Frontal cortex (tissue), 4 donors: ENCODE data around the gene SERPINA6. TPM values are rescaled to one million over a fixed set of nuclear protein-coding genes. Genes with fewer than 3 reads are reported as not detected.
"Not testable (repeated sequence)": the region's sequence is repeated elsewhere in the genome, so short reads cannot be mapped to it uniquely, and the experiment has no call there.

Experiments used
- DNase-seq, 2 donors: peaks; one replicate each; pipeline ENCODE4 v3.0.0; 2012; ENCODE audit warnings: low spot score in 2 of 2
- FAIRE-seq: peaks from 2 replicates; lab custom pipeline; 2012; peaks lifted over from hg19 to GRCh38; lab: Jason Lieb, UNC
- total RNA-seq: library from RNA; depleted of rRNA; stranded (reverse); fragments of >200 nt; gene quantifications from one replicate; pipeline ENCODE4 v1.2.3, GENCODE V29; 2014
- donor health status: control.
- donor health status: control.
- donor health status: control.

Gene SERPINA6
- total RNA-seq = not detected

- DNase-seq (no peak), FAIRE-seq (no peak)
These were observed at the start of gene SERPINA6 for GRCh38 chr14:94322648-94323570. Gene SERPINA6 (minus strand): TSS chr14:94323336. CDS start chr14:94314648, 8,688 bp downstream.

- no peak for DNase-seq
- FAIRE-seq = no peak
These were observed 49.0 kb upstream of the SERPINA6 start for GRCh38 chr14:94372021-94372605.

- DNase-seq (no peak), FAIRE-seq (no peak)
These were observed 47.4 kb upstream of the SERPINA6 start for GRCh38 chr14:94370524-94370910.

GRCh38 chr14:94369766-94370523 is 46.8 kb upstream of the SERPINA6 start:
- not testable (repeated sequence) for DNase-seq, FAIRE-seq

- FAIRE-seq = no peak
- no peak for DNase-seq
These were observed 45.8 kb upstream of the SERPINA6 start for GRCh38 chr14:94368956-94369355.

GRCh38 chr14:94368243-94368590 is 45.1 kb upstream of the SERPINA6 start:
- no peak for FAIRE-seq
- no peak for DNase-seq

GRCh38 chr14:94367347-94368242 is 44.5 kb upstream of the SERPINA6 start:
- FAIRE-seq (no peak), DNase-seq (no peak)

- no peak for DNase-seq
- no peak for FAIRE-seq
These were observed 43.2 kb upstream of the SERPINA6 start, which contains the start of gene SERPINA2 for GRCh38 chr14:94366146-94366915. Gene SERPINA2 (minus strand): TSS chr14:94366698.

- FAIRE-seq = no peak
These were observed 42.5 kb upstream of the SERPINA6 start for GRCh38 chr14:94365624-94366023.

GRCh38 chr14:94364964-94365363 is 41.8 kb upstream of the SERPINA6 start:
- FAIRE-seq (no peak), DNase-seq (no peak)

More at GRCh38 chr14:94365624-94366023, 42.5 kb upstream of the SERPINA6 start:
- no peak for DNase-seq

GRCh38 chr14:94364037-94364436 is 40.9 kb upstream of the SERPINA6 start:
- DNase-seq (no peak), FAIRE-seq (no peak)

- DNase-seq (no peak), FAIRE-seq (no peak)
These were observed 40.1 kb upstream of the SERPINA6 start for GRCh38 chr14:94363151-94363624.

- DNase-seq = no peak
- no peak for FAIRE-seq
These were observed 39.5 kb upstream of the SERPINA6 start for GRCh38 chr14:94362614-94363133.

- FAIRE-seq (no peak), DNase-seq (no peak)
These were observed 38.5 kb upstream of the SERPINA6 start for GRCh38 chr14:94361682-94362081.

GRCh38 chr14:94360945-94361565 is 37.9 kb upstream of the SERPINA6 start:
- DNase-seq (no peak), FAIRE-seq (no peak)

- no peak for FAIRE-seq
These were observed 34.0 kb upstream of the SERPINA6 start for GRCh38 chr14:94357166-94357565.

GRCh38 chr14:94356379-94357056 is 33.4 kb upstream of the SERPINA6 start:
- FAIRE-seq = no peak
- no peak for DNase-seq

More at GRCh38 chr14:94357166-94357565, 34.0 kb upstream of the SERPINA6 start:
- no peak for DNase-seq
